Thoracic aorta (tissue), 2 donors: ENCODE results near the gene DCAF15. TPM values are rescaled to one million over a fixed set of nuclear protein-coding genes. Genes with fewer than 3 reads are reported as not detected.

Experiments
- ATAC-seq: fragments of 150-250 bp; one replicate; pipeline ENCODE4 v1.8.0; 2017; ENCODE audit warnings: low read depth; ENCODE audit not compliant: insufficient number of reproducible peaks, low FRiP score
- DNase-seq: peaks from one replicate; pipeline ENCODE4 v3.0.0-alpha.2; 2020; ENCODE audit warnings: low spot score
- H3K27ac ChIP-seq, 2 donors: fragments of 200-600 bp; sonication (generic); 1 replicate in 1 of 2; 2 replicates in 1 of 2; pipeline ENCODE4 v1.5.1; 2016; ENCODE audit warnings: mild to moderate bottlenecking in 2 of 2, moderate library complexity in 2 of 2
- H3K27me3 ChIP-seq: fragments of 200-600 bp; sonication (generic); replicated peaks from 2 replicates; pipeline ENCODE4 v1.6.0; 2016; ENCODE audit warnings: mild to moderate bottlenecking; ENCODE audit not compliant: insufficient read depth
- H3K36me3 ChIP-seq: fragments of 200-600 bp; sonication (generic); one replicate; pipeline ENCODE4 v1.5.1; 2016
- H3K4me1 ChIP-seq, 2 donors: fragments of 200-600 bp; sonication (generic); 1 replicate in 1 of 2; 2 replicates in 1 of 2; pipeline versions ENCODE4 v1.5.1 to v1.6.0; 2016; ENCODE audit warnings: low read depth in 2 of 2, mild to moderate bottlenecking in 1 of 2; ENCODE audit not compliant: control insufficient read depth in 1 of 2
- H3K4me3 ChIP-seq: fragments of 200-600 bp; sonication (generic); 2 replicates; pipeline ENCODE4 v1.5.1; 2016; ENCODE audit warnings: mild to moderate bottlenecking
- H3K9me3 ChIP-seq: fragments of 200-600 bp; sonication (generic); 2 replicates; pipeline ENCODE4 v1.5.1; 2016
- total RNA-seq, 2 donors: library from RNA; depleted of rRNA; stranded (reverse); fragments of >200 nt; gene quantifications; one replicate each; pipeline versions ENCODE4 v1.1.0 to v1.2.3, GENCODE V29; 2016
- TF ChIP-seq, protein P1 (sequence below): fragments of 200-600 bp; sonication (generic); IDR thresholded peaks from one replicate; pipeline ENCODE4 v1.5.1; 2019; ENCODE audit warnings: antibody characterized with exemption

DCAF15 gene
- total RNA-seq, 2 donors from 2014 or later, result 12.6 to 31.4 TPM

DNA sequence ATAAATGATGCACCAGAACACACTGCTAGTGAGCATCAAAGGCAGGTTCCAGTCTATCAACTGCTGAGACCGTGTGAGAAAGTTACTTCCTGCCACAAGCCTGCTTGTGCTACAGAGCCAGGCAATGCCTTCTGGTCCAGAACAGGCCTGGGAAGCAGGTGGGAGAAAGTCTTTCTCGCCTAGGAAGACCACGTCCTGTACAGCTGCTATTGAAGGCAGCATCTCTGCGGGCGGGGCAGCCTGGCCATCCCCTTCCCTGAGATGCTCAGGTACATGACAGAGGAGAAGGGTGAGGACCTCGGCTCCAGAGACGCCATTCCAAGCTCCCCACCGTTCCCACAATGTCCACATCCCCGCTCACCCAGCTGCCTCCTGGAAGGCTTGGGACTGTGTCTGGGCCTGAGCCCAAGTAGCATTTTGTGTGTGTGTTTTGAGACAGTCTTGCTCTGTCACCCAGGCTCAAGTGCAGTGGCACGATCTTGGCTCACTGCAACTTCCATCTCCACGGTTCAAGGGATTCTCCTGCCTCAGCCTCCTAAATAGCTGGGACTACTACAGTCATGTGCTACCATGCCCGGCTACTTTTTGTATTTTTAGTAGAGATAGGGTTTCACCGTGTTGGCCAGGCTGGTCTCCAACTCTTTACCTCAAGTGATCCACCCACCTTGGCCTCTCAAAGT is 50.4 kb downstream of the DCAF15 start:
- TF ChIP-seq, protein P1, sequence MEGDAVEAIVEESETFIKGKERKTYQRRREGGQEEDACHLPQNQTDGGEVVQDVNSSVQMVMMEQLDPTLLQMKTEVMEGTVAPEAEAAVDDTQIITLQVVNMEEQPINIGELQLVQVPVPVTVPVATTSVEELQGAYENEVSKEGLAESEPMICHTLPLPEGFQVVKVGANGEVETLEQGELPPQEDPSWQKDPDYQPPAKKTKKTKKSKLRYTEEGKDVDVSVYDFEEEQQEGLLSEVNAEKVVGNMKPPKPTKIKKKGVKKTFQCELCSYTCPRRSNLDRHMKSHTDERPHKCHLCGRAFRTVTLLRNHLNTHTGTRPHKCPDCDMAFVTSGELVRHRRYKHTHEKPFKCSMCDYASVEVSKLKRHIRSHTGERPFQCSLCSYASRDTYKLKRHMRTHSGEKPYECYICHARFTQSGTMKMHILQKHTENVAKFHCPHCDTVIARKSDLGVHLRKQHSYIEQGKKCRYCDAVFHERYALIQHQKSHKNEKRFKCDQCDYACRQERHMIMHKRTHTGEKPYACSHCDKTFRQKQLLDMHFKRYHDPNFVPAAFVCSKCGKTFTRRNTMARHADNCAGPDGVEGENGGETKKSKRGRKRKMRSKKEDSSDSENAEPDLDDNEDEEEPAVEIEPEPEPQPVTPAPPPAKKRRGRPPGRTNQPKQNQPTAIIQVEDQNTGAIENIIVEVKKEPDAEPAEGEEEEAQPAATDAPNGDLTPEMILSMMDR, result no peak
- H3K9me3 ChIP-seq, result no peaks in the 10 kb centered on the region
- H3K27me3 ChIP-seq, result no peaks in the 10 kb centered on the region
- DNase-seq (no peak), ATAC-seq (no peak)
- H3K4me1 ChIP-seq, result peaks cover 20 to 35% of the 10 kb centered on the region in 2 donors
- peak overlapping the region; percentile 99 for H3K27ac ChIP-seq
- no peak overlapping the region for H3K4me3 ChIP-seq
- no peaks in the 10 kb centered on the region for H3K36me3 ChIP-seq

DNA sequence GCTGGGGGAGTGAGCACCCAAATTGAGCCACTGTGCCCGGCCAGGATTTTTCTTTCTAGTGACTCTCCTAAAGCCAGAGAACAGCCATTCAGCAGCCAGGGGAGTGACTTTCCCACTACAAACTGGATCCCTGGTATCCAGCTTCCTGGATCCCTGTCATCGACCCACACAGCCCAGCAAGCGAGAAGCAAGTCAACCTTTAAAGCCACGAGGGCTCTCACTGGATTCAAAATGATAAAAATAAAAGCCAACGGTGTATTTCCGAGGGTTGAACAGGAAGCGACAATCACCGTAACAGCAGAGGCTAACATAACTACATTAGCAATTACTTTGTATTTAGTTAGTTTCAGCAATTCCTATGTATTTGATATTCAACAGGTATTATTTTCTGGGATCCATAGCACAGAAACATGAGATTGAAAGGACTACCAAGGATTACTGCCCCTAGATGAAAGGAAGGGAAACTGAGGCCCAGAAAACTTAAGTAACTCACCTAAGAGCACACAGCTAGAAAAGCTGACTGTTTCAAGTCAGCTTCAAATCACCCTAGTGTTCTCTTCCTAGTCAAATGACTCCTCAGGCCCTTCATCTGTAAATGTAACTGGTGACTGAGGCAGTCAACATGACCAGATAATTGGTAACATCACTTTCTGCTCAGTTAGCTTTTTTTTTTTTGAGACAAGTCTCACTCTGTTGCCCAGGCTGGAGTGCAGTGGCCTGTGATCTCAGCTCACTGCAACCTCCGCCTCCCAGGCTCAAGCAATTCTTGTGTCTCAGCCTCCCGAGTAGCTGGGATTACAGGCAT is 51.1 kb downstream of the DCAF15 start:
- ATAC-seq, result no peak

DNA sequence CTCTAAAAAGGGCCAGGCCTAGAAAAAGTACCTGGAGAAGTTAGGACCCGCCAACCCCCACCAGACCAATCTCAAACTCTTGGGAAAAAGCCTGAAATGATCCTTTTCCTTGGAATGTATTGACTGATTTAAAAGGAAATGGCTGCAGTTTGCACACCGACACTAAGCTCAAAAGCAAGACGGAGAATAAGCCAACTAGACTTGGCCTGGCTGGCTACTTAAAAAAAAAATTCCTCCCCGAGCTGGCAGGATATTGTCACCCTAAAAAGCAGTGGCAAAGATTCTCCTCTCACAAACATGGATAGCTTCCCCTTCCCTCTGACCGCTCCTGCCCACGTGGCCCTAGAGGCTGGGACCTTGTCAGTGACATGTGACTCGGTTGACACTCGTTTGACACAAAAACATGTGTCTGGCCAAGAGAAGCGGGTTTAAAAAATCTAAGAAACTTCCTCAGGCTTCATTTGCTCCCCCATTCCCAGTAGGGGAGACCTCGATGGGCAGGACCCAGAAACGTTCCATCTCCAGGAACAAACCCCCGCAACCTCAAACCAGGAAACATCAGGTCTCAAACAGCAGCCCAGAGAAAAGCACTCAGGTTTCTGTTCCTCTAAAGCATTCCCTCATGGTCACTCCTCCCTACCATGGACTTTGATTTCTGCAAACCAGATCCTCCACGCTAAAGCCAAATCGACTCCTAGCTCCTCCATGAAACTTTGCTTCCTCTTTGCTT is 52.5 kb downstream of the DCAF15 start:
- TF ChIP-seq, protein P1, result no peak
- Histone ChIP-seq H3K27me3 (no peaks in the 10 kb centered on the region), H3K27ac (peak overlapping the region; percentile 99), H3K4me3 (peak overlapping the region; percentile 93), H3K4me1 (peaks cover 20 to 35% of the 10 kb centered on the region in 2 donors), H3K9me3 (no peaks in the 10 kb centered on the region), H3K36me3 (no peaks in the 10 kb centered on the region)
- ATAC-seq (no peak), DNase-seq (no peak)

More for the DNA sequence above, 51.1 kb downstream of the DCAF15 start:
- TF ChIP-seq, protein P1, result no peak
- Histone ChIP-seq H3K27ac (peak overlapping the region; percentile 99), H3K27me3 (no peaks in the 10 kb centered on the region), H3K4me3 (no peak overlapping the region), H3K36me3 (no peaks in the 10 kb centered on the region), H3K4me1 (peaks cover 20 to 35% of the 10 kb centered on the region in 2 donors), H3K9me3 (no peaks in the 10 kb centered on the region)
- DNase-seq, result no peak

DNA sequence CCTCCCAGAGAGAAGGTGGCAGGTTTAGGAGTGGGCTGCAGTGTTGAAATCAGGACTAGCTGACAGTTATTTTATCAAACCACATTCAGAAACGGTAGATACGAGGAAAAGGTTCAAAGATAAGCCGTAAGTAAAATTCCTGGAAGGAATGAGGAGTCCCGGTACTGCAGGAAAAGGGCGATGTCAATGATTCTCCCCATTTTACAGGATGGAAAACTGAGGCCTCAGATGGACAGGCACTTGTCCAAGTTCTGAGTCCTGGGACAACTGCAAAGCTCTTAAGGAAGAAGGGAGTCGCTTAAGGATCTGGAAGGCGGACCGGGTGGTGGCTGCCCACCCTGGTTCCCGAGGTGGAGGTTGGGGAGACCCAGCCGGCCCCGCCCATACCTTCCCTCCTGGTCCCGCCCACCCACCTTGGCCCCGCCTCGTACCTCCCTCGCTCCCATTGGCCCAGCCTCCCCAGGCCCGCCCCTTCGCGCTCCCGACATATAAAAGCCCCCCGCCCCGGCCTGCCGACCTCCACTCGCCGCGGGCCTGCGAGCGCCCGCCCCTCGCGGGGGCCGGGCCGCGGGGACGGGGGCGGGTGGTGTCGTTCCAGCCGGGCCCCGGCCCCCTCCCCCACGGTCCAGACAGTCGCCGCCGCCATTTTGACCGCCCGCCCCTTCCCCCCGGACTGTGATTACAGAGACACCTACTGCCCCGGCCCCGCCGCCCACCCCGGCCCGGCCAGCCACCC is 53.2 kb downstream of the DCAF15 start:
- TF ChIP-seq, protein P1, result no peak
- Histone ChIP-seq H3K27ac (peak overlapping the region; percentile 99), H3K4me3 (peak overlapping the region; percentile 93), H3K4me1 (peaks cover 20 to 35% of the 10 kb centered on the region in 2 donors), H3K36me3 (no peaks in the 10 kb centered on the region), H3K9me3 (no peaks in the 10 kb centered on the region), H3K27me3 (no peaks in the 10 kb centered on the region)
- DNase-seq (peak; percentile 72), ATAC-seq (peak; percentile 54)
